ENCODE data around the gene TRIAP1. TPM values are rescaled to one million over a fixed set of nuclear protein-coding genes. Genes with fewer than 3 reads are reported as not detected.
"Not testable (repeated sequence)": the region's sequence is repeated elsewhere in the genome, so short reads cannot be mapped to it uniquely, and the experiment has no call there.

The TRIAP1 gene
- total RNA-seq, 1 donor: 9.4 TPM

DNA sequence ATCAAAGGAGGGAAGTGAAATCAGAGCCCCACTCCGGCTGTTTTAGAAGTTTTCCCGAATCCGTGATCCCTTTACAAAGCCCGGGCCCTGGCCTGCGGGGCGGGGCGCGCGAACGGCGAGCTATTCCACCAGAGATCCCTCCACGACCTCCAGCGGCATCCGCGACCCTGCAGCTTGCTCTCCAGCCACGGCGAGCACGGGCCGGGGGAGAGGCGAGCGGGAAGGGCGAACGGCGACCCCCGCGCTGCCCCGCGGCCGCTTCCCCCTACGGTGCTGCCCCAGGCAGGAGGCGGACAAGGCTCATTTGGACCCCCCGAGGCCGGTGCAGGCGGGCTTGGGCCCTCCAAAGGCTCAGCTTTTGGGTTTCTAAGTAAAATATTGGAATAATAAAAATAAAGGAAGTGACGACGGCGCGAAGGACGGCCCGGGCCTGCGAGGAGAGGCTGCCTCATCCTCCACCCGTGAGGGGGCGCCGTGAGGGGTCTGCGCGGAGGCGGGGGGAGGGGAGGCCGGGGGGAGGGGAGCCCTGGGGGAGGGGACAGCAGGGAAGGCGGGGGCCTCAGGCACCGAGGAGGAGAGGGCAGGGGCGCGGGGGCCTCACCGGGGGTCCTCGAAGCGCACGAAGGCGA lies 22.8 kb upstream of the TRIAP1 start:
- peak in 2 of 3 donors; percentile 60 to 76 for DNase-seq (ENCODE audit: low read depth in 2 of 3, low spot score in 2 of 3)

DNA sequence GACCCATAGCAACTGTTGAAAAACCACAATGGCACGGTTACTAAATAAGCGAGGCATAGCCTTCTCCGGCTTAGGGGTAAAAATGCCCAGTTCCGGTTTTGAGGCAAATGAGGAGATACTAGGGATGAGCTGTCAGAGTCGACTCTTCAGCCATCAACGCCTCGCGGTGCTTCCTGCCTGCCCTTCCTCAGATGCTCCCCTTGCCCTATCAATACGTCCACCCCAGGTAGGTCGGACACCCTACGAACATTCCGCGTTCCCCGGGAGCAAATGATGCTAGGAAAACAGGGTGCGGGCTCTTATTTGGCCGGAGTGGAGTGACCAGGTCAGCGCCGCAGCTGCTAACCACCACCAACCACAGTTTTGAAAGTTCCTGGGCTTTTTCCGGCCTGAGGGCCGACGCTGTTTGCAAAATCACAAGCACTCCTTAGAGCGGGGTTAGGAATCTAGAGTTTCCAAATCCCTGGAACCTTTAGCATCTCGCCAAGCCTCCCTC lies 22.2 kb upstream of the TRIAP1 start:
- no peak for DNase-seq (ENCODE audit: low read depth in 2 of 3, low spot score in 2 of 3)

DNA sequence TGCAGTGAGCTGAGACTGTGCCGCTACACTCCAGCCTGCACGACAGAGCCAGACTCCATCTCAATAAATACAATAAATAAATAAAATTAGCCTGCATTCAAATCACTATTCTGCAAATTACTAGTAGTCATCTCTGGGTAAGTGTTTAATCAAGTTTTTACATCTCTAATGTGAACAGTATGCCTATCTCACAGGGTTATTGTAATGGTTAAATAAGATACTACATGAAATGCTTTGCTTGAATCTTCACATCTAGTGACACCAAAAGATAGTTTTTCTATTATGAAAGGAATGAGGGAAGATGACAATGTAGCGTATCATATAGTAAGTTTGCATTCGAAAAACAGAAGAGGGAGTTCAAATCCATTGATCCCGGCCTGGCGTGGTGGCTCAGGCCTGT lies 21.3 kb upstream of the TRIAP1 start:
- no peak for DNase-seq (ENCODE audit: low read depth in 2 of 3, low spot score in 2 of 3)

DNA sequence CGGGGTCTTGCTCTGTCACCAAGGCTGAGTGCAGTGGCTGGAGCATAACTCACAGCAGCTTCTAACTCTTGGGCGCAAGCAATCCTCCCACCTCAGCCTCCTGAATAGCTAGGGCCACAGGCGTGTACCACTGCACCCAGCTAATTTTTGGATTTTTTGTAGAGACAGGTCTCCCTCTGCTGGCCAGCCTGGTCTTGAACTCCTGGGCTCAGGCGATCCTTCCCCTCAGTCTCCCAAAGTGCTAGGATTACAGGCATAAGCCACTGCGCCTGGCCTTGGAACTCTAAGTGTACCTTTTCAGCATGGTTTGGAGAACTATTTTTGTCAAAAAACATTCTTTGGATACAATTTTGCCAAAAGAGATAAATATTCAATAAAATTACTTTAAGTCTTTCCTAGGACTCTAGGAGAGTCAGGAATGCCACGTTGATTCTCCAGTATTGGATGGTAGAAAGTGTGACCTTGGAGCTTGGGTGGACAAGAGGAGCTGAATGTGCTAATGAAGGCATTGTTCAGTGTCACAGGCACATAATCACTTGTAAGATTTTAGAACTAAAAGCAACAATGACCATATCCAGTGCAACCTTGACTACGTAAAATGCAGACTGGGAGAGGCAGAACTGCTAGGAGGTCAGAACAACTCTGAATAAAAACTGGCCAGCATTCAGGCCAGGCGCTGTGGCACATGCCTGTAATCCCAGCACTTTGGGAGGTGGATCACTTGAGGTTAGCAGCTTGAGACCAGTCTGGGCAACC lies 20.6 kb upstream of the TRIAP1 start:
- peak in 2 of 3 donors; percentile 62 to 74 for DNase-seq (ENCODE audit: low read depth in 2 of 3, low spot score in 2 of 3)

DNA sequence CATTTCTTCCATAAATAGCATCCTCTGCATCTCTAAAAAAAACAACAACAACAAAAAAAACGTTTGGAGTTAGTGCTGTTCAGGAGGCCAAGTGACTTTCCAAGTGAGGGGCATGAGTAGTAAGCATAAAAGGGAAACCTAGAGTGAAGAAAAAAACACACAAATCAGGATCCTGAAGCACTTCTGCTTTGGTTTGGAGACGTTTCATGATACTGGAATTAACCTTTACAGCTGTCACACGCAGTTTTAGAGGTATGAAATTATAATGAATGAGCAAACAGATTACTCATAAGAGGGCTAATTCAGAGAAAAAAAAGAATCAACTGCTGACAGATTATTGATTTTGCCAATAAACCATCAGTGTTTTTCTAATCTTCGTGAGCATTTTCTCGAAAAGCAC lies 19.6 kb upstream of the TRIAP1 start:
- no peak for DNase-seq (ENCODE audit: low read depth in 2 of 3, low spot score in 2 of 3)

DNA sequence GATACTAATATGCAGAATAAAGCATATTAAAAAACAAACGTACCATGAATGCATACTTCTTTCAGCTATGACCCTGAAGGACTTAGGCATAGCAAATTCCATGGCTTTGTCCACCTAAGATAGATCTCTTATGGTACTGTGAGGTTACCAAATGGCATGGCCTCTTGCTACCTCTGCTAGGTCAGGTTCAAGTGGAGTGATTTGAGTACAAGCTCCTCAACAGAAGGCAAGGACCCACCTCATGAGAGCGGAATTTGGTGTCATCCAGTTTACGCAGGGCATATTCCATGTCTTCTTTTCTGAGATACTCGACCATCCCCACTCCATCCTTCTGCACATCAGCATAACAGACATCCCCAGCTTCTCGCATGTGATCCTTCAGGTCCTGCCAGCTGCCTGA lies 17.5 kb upstream of the TRIAP1 start:
- no peak for DNase-seq (ENCODE audit: low read depth in 2 of 3, low spot score in 2 of 3)

DNA sequence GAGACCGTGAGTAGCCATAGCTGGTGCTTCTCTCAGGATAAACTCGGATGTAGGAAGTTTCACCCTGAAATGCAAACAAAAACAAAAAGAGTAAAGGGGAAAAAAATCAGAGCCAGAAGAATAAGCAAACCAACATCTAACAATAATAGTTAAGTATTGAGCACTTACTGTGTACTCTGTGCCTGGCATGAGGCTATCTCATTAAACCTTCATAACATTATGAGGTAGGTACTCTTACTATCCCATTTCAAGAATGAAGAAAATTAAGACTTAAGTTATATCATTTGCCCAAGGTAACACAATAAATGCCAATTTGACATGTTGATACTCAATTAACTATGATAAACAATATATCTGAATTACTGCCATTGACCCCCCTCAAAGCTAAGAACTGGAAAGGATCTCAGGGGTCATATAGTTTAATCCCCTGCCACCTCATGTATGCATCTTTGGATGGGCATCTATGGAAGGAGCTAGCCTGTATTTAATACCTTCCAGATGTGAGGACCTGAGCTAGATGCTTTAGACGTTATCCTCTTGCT lies 16.0 kb upstream of the TRIAP1 start:
- no peak for DNase-seq (ENCODE audit: low read depth in 2 of 3, low spot score in 2 of 3)

DNA sequence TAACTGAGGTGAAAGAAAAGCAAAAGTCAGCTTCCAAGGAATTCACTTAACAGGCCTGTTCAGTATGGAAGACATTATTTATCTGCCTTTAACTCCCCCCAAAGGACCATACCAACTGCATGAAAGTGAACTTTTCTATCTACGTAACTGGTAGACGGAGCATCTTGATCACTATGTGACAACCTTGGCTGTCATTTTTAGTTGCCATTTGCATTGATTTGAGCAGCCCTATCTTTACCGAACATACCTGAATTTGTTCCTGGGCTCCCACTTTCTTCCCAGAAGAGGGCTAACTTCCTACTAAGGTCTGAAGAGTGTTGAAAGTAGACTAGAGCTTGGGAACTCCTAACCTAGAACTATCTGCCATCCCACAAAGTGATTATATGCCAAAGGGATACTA lies 14.0 kb upstream of the TRIAP1 start:
- DNase-seq (ENCODE audit: low read depth in 2 of 3, low spot score in 2 of 3): no peak

DNA sequence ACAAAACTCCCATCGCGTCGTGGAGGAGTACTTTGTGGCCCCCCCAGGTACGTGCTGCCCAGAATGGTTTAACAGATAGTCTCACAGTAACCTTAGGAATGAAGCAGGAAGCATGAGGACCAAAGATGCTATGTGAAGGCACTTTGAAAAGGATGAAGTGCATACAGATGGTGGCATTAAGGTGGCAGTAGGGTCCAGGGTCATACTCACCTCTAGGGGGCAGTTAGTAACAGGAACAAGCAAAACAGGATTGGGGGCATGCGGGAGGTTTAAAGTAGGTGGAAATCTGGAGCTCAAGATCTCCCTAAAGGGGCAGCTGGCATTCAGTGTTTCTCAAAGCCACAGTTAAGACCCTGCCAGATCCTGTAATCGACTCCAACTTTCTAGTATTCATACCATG lies 10.9 kb upstream of the TRIAP1 start:
- DNase-seq (ENCODE audit: low read depth in 2 of 3, low spot score in 2 of 3): peak in 2 of 3 donors; percentile 35 to 54

DNA sequence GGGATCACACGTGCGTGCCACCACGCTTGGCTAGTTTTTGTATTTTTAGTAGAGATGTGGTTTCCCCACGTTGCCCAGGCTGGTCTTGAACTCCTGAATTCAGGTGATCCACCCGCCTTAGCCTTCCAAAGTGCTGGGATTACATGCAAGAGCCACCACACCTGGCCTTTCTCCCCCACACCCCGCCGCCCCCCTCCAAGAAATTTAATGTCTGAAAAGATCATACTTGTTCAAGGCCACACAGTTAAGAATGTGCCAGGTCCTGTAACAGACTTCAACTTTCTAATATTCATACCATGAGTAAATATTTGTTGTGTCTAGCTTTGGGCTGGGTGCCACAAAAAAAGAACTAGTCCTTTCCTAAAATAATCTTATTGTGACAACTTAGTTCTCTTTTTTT lies 9.1 kb upstream of the TRIAP1 start:
- DNase-seq (ENCODE audit: low read depth in 2 of 3, low spot score in 2 of 3): no peak

DNA sequence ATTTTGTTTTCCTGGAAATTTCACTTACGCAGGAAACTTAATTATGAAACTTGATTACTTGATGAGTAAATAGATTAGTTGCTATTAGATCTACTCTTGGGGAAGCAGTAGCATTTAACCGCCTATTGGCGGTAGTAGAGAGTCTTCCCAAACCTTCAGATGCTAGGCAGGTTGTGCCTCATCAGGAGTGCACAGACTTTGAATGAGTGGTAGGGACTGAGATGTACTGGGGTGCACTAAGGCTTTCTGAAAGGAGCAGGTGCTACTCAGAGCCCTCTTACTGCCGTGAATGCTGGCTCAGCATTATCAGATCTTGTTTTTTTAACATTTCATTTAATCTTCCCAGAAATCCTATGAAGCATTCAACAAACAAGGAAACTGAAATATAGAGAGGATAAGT lies 7.8 kb upstream of the TRIAP1 start:
- DNase-seq (ENCODE audit: low read depth in 2 of 3, low spot score in 2 of 3): peak in 1 of 3 donors; percentile 53

DNA sequence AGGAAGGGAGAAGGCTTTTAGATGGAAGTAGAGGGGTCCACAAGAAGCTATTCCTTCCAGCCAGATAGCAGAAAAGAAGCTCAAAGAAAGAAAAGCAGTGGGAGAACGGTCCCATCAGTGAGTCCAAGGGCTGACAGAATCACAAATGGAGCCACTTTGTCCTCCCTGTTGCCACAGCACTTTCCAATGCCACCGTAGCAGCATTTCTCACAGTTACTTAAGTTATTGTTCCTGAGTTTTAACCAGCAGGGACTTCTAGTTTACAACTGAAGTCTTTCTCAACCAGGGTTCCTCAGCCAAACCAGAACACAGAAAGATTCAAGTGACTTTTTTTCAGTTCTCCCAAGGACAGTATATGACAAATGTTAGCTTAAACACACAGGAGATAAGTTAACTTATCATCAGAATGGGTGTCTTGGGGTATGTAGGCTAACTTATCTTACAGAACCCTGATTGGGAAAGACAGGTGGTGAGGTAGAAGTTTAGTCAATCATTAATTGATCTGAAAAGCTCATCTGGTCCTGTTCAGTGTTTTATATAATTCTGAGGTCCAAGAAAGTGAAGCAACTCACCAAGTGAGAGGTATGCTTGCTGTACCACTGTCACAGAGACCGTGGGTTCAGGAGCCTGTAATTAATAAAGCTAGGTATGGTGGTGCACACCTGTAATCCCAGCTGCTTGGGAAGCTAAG lies 7.0 kb upstream of the TRIAP1 start:
- DNase-seq (ENCODE audit: low read depth in 2 of 3, low spot score in 2 of 3): no peak

DNA sequence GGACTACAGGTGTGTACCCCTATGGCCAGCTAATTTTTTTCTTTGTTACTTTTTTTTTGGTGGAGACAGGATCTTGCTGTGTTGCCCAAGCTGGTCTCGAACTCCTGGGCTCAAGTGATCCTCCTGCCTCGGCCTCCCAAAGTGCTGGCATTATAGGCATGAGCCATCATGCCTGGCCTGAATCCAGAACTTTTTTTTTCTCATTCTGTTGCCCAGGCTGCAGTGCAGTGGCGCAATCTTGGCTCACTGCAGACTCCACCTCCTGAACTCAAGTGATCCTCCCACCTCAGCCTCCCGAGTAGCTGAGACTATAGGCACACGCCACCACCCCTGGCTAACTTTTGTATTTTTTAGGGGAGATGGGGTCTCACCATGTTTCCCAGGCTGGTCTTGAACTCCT lies 6.3 kb upstream of the TRIAP1 start:
- DNase-seq (ENCODE audit: low read depth in 2 of 3, low spot score in 2 of 3): not testable (repeated sequence)

DNA sequence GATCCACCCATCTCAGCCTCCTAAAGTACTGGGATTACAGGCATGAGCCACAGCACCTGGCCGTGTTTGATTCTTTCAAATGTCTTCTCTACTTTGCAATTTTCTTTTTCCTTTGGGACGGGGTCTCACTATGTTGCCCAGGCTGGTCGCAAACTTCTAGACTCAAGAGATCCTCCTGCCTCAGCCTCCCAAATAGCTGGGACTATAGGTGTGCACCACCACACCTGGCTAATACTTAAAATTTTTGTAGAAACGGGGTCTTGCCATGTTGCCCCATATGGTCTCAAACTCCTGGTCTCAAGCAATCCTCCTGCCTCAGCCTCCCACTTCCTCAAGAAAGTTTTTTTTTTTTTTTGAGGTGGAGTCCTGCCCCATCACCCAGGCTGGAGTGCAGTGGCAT lies 1.8 kb upstream of the TRIAP1 start:
- DNase-seq (ENCODE audit: low read depth in 2 of 3, low spot score in 2 of 3): no peak

DNA sequence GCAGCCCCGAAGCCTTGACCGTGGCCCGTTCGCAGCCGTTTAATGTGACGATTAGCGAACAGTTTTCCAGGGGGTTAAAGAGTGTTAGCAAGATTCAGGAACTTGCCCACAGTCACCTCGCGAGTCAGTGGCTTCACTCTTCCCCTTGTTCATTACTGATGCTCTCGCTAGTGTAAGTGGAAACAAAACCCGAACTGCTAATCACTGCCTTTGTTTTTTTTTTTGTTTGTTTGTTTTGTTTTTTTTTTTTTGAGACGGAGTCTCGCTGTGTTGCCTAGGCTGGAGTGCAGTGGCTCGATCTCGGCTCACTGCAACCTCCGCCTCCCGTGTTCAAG lies 627 bp upstream of the TRIAP1 start:
- not testable (repeated sequence) for DNase-seq (ENCODE audit: low read depth in 2 of 3, low spot score in 2 of 3)

DNA sequence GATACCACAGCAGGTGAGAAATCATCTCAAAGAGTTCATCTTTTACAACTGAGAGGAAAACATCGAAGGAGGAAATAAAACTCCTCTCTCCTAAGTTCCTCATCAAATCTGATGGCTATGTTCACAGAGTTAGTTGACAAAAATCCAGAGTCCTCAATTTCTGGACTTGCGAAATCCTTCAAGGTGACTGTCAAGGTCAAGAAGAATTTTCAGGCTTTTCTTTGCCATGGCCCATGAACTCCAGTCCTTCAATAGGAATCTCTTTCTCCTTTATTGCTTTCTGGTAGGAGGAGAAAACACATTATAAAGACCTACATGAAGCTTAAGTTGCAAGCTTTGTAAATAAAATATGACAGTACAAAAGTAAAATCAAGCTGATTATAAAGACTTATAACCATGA lies 1.5 kb downstream of the TRIAP1 start:
- no peak for DNase-seq (ENCODE audit: low read depth in 2 of 3, low spot score in 2 of 3)

DNA sequence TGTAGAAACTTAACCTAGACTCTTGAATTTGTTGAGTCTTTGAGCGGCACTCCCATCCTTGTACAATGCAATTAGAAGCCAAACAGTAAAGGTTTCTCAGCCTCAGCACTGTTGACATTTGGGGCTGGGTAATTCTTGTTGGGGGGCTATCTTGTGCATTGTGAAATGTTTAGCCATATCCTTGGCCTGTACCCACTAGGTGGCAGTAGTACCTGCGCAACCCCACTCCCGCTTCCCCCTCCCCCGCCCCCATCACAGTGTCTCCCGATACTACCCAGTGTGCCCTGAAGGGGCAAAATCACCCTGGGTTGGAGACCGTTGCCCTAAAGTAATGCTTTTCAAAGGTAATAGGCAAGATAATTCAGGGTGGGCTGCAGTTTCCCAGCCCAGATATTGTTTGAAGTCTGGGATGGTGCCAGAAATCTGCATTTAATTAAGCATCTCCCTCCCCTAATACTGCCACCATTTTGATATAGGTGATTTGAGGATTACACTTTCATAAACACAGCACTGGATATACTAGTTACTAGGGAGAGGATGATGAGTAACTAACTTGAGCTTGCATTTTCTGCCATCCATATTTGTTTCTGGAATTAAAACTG lies 6.4 kb downstream of the TRIAP1 start:
- peak; percentile 55 to 90 (median 86) for DNase-seq (ENCODE audit: low read depth in 2 of 3, low spot score in 2 of 3)

DNA sequence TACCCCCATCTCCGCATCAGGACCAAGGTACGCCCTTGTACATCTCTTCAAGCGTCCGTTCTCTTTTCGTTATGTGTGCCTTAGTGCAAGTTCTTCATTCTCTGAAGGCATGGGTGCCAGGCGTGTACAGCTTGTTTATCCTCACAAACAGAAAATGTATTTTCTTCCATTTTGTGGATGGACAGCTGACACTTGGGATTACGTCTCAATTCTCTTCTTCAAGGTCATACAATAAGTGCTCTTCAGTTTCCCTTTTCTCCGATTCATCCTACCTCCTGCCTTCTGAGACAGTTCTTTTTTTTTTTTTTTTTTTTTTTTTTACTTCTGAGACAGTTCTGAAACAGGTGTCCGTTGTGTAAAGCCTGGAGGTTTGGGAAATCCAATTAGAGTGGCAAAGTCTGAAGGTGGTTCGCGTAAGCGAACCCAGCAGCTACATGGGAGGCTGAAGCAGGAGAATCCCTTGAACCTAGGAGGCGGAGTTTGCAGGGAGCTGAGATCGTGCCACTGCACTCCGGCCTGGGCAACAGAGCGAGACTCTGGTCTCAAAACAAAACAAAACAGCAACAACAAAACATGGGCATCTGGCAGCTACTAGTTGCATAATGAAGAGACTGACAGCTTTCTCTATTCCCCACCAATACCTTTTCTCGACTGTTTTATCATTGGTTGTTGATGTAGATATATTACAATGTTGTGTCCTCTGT lies 7.5 kb downstream of the TRIAP1 start:
- DNase-seq (ENCODE audit: low read depth in 2 of 3, low spot score in 2 of 3): no peak

DNA sequence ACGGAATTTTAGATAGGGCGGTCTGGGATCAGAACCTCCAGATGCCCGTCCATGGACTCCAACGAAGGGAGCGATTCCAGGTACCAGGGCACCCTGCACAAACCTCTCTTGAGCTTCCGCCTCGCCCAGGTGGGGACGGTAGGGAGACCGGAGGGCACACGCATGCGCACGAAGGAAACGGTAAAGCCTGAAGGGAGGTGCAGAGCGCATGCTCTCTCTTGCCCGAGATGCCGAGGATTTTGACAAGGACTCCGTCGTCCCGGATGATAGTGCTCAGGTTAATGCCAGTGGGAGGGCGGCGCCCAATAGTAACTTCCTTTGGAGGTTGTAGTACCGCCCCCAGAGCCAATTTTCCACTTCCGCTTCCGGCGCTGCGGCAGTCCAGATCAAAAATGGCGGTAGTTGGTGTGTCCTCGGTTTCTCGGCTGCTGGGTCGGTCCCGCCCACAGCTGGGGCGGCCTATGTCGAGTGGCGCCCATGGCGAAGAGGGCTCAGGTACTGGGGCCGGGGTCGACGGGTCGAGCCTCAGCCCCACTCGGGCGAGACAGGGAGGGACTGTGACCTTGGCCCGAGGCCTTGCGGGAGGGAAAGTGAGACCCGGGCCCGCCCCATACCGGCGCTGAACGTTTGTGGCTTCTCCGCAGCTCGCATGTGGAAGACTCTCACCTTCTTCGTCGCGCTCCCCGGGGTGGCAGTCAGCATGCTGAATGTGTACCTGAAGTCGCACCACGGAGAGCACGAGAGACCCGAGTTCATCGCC lies 8.3 kb downstream of the TRIAP1 start, which contains the start of gene COX6A1:
TSS of gene COX6A1 (plus strand) at position 379 of the 760 bp plus-strand sequence. CDS start at position 393, 14 bp downstream.
- DNase-seq (ENCODE audit: low read depth in 2 of 3, low spot score in 2 of 3): peak; percentile 90 to 98 (median 98)
